GM21576 (cell line): Measurements from ENCODE around the gene KCNK1.
"Not testable (repeated sequence)": the region's sequence is repeated elsewhere in the genome, so short reads cannot be mapped to it uniquely, and the experiment has no call there.

Experiments used
- ATAC-seq: cut with Tn5 transposase; IDR thresholded peaks from one replicate; pipeline ENCODE4 v1.9.1; 2021; ENCODE audit warnings: mild to moderate bottlenecking, moderate library complexity; ENCODE audit not compliant: unreplicated experiment

KCNK1 gene

GRCh38 chr1:233664804-233665574, 51.1 kb downstream of the KCNK1 start:
- ATAC-seq, result no peak

GRCh38 chr1:233665575-233666270, 51.8 kb downstream of the KCNK1 start:
- ATAC-seq, result no peak

GRCh38 chr1:233667741-233668140, 53.8 kb downstream of the KCNK1 start:
- no peak for ATAC-seq

- ATAC-seq, result no peak
Measured at GRCh38 chr1:233668146-233668724, 54.3 kb downstream of the KCNK1 start.

GRCh38 chr1:233668725-233669294, 54.9 kb downstream of the KCNK1 start:
- no peak for ATAC-seq

- not testable (repeated sequence) for ATAC-seq
Measured at GRCh38 chr1:233670363-233670762, 56.5 kb downstream of the KCNK1 start.

- no peak for ATAC-seq
Measured at GRCh38 chr1:233671286-233671685, 57.4 kb downstream of the KCNK1 start.

- ATAC-seq, result no peak
Measured at GRCh38 chr1:233672732-233673131, 58.8 kb downstream of the KCNK1 start.

GRCh38 chr1:233673261-233673946, 59.5 kb downstream of the KCNK1 start:
- ATAC-seq, result peak; percentile 32

GRCh38 chr1:233673947-233674431, 60.1 kb downstream of the KCNK1 start:
- no peak for ATAC-seq

- ATAC-seq, result no peak
Measured at GRCh38 chr1:233675446-233675845, 61.5 kb downstream of the KCNK1 start.

- ATAC-seq, result peak; percentile 93
Measured at GRCh38 chr1:233675893-233676292, 62.0 kb downstream of the KCNK1 start.

GRCh38 chr1:233677690-233678354, 63.9 kb downstream of the KCNK1 start:
- ATAC-seq, result no peak

- ATAC-seq, result no peak
Measured at GRCh38 chr1:233679030-233679429, 65.1 kb downstream of the KCNK1 start.

GRCh38 chr1:233679591-233680373, 65.9 kb downstream of the KCNK1 start:
- ATAC-seq, result no peak

- ATAC-seq, result no peak
Measured at GRCh38 chr1:233681285-233681684, 67.4 kb downstream of the KCNK1 start.

GRCh38 chr1:233686653-233687052, 72.7 kb downstream of the KCNK1 start:
- ATAC-seq, result not testable (repeated sequence)

GRCh38 chr1:233689017-233689747, 75.3 kb downstream of the KCNK1 start:
- no peak for ATAC-seq

GRCh38 chr1:233689748-233690254, 75.9 kb downstream of the KCNK1 start:
- no peak for ATAC-seq
